ENCODE measurements around the gene PKHD1. TPM values are rescaled to one million over a fixed set of nuclear protein-coding genes. Genes with fewer than 3 reads are reported as not detected.

PKHD1 gene
- total RNA-seq, 1 donor from 2014 or later: not detected

- Histone ChIP-seq H3K4me3 (no peak overlapping the region), H3K27me3 (no peaks in the 10 kb centered on the region), H3K27ac (no peak overlapping the region), H3K36me3 (no peaks in the 10 kb centered on the region), H3K9me3 (no peaks in the 10 kb centered on the region), H3K4me1 (no peaks in the 10 kb centered on the region)
- DNase-seq (ENCODE audit: low spot score in 2 of 2): no peak
- no peak for TF ChIP-seq CTCF (IDR thresholded peaks at IDR 0.05)
- intact Hi-C loops (cut with DNase I): no loop called here
These were observed 125.1 kb downstream of the PKHD1 start for GRCh38 chr6:51962354-51962753.

GRCh38 chr6:51960419-51960818, 127.0 kb downstream of the PKHD1 start:
- Histone ChIP-seq H3K4me3 (no peak overlapping the region), H3K4me1 (no peaks in the 10 kb centered on the region), H3K27me3 (no peaks in the 10 kb centered on the region), H3K27ac (no peak overlapping the region), H3K36me3 (no peaks in the 10 kb centered on the region), H3K9me3 (no peaks in the 10 kb centered on the region)
- no peak for DNase-seq (ENCODE audit: low spot score in 2 of 2)
- intact Hi-C loops (cut with DNase I): no loop called here
- TF ChIP-seq CTCF (IDR thresholded peaks at IDR 0.05): no peak

- Histone ChIP-seq H3K27ac (no peak overlapping the region), H3K27me3 (no peaks in the 10 kb centered on the region), H3K36me3 (no peaks in the 10 kb centered on the region), H3K9me3 (no peaks in the 10 kb centered on the region), H3K4me3 (no peak overlapping the region), H3K4me1 (no peaks in the 10 kb centered on the region)
- peak in 1 of 2 donors; percentile 66 for DNase-seq (ENCODE audit: low spot score in 2 of 2)
- intact Hi-C loops (cut with DNase I): loop anchor here (5.0 kb wide), 1 partner anchor 118 kb away; no protein-coding TSS in a partner anchor
- TF ChIP-seq CTCF (IDR thresholded peaks at IDR 0.05): peak in 2 of 3 experiments; percentile 42 to 55
These were observed 127.5 kb downstream of the PKHD1 start for GRCh38 chr6:51959744-51960383.

GRCh38 chr6:51954681-51955080, 132.7 kb downstream of the PKHD1 start:
- no peaks in the 10 kb centered on the region for H3K27me3 ChIP-seq
- H3K4me1 ChIP-seq: no peaks in the 10 kb centered on the region
- H3K36me3 ChIP-seq: no peaks in the 10 kb centered on the region
- no peak for TF ChIP-seq CTCF (IDR thresholded peaks at IDR 0.05)
- H3K27ac ChIP-seq: no peak overlapping the region
- H3K9me3 ChIP-seq: no peaks in the 10 kb centered on the region
- no peak overlapping the region for H3K4me3 ChIP-seq
- no peak for DNase-seq (ENCODE audit: low spot score in 2 of 2)
- intact Hi-C loops (cut with DNase I): loop anchor here (5.0 kb wide), 1 partner anchor 112 kb away; no protein-coding TSS in a partner anchor

GRCh38 chr6:51953246-51953645, 134.2 kb downstream of the PKHD1 start:
- Histone ChIP-seq H3K9me3 (no peaks in the 10 kb centered on the region), H3K36me3 (no peaks in the 10 kb centered on the region), H3K27me3 (no peaks in the 10 kb centered on the region), H3K4me1 (no peaks in the 10 kb centered on the region), H3K4me3 (no peak overlapping the region), H3K27ac (no peak overlapping the region)
- intact Hi-C loops (cut with DNase I): no loop called here
- DNase-seq (ENCODE audit: low spot score in 2 of 2): no peak
- no peak for TF ChIP-seq CTCF (IDR thresholded peaks at IDR 0.05)
